ENCODE results near the gene PDXK.

DNA sequence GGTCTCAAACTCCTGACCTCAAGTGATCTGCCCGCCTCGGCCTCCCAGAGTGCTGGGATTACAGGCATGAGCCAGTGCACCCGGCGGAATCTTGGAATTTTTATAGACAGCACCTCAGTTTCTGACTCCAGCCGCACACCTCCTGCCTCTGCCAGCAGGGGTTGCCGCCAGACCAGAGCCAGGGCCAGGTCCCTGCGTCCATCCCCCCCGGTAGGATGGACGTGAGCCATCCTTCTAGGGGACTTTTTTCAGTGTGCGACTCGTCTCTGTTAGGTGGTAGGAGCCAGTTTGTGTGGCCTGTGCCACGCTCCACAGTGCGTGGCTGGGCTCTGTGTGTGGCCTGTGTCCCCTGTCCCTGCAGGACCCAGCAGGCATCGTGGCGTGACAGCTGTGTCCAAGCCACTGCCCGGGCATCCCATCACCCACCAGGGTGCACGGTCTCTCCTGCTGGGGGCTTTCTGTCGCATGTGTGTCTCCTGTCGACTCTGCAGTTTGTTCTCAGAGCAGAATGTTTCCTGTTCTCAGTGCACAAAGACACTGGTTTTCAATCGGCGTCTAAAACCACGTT, 41.5 kb downstream of the PDXK start:
- TF ChIP-seq, protein P1, sequence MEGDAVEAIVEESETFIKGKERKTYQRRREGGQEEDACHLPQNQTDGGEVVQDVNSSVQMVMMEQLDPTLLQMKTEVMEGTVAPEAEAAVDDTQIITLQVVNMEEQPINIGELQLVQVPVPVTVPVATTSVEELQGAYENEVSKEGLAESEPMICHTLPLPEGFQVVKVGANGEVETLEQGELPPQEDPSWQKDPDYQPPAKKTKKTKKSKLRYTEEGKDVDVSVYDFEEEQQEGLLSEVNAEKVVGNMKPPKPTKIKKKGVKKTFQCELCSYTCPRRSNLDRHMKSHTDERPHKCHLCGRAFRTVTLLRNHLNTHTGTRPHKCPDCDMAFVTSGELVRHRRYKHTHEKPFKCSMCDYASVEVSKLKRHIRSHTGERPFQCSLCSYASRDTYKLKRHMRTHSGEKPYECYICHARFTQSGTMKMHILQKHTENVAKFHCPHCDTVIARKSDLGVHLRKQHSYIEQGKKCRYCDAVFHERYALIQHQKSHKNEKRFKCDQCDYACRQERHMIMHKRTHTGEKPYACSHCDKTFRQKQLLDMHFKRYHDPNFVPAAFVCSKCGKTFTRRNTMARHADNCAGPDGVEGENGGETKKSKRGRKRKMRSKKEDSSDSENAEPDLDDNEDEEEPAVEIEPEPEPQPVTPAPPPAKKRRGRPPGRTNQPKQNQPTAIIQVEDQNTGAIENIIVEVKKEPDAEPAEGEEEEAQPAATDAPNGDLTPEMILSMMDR (IDR thresholded peaks at IDR 0.05), result peak; percentile 4
- TF ChIP-seq EZH2 (IDR thresholded peaks at IDR 0.05) (no peak), EZH2phosphoT487 (IDR thresholded peaks at IDR 0.05) (no peak)
